ENCODE results near the gene GPR132. TPM values are rescaled to one million over a fixed set of nuclear protein-coding genes. Genes with fewer than 3 reads are reported as not detected.

Gene GPR132
- total RNA-seq, 3 donors from 2014 or later, result 1.3 to 2.9 (median 1.8) TPM

- Histone ChIP-seq H3K4me1 (no peaks in the 10 kb centered on the region), H3K4me3 (no peak overlapping the region), H3K36me3 (no peaks in the 10 kb centered on the region), H3K27me3 (peaks cover 0 to 54% of the 10 kb centered on the region in 2 donors), H3K27ac (no peak overlapping the region), H3K9me3 (no peaks in the 10 kb centered on the region)
- intact Hi-C loops (cut with DNase I; ENCODE audit: low total_unique reads), result no loop called here
- TF ChIP-seq, protein P1, sequence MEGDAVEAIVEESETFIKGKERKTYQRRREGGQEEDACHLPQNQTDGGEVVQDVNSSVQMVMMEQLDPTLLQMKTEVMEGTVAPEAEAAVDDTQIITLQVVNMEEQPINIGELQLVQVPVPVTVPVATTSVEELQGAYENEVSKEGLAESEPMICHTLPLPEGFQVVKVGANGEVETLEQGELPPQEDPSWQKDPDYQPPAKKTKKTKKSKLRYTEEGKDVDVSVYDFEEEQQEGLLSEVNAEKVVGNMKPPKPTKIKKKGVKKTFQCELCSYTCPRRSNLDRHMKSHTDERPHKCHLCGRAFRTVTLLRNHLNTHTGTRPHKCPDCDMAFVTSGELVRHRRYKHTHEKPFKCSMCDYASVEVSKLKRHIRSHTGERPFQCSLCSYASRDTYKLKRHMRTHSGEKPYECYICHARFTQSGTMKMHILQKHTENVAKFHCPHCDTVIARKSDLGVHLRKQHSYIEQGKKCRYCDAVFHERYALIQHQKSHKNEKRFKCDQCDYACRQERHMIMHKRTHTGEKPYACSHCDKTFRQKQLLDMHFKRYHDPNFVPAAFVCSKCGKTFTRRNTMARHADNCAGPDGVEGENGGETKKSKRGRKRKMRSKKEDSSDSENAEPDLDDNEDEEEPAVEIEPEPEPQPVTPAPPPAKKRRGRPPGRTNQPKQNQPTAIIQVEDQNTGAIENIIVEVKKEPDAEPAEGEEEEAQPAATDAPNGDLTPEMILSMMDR (IDR thresholded peaks at IDR 0.05), result no peak
- no peak for TF ChIP-seq POLR2AphosphoS5 (IDR thresholded peaks at IDR 0.05)
- TF ChIP-seq POLR2A (IDR thresholded peaks at IDR 0.05), result no peak
- DNase-seq (ENCODE audit: low spot score in 2 of 2), result no peak
These were observed 7.2 kb upstream of the GPR132 start for GRCh38 chr14:105072381-105072861.

- no peak for DNase-seq (ENCODE audit: low spot score in 2 of 2)
- Histone ChIP-seq H3K4me1 (no peaks in the 10 kb centered on the region), H3K9me3 (no peaks in the 10 kb centered on the region), H3K27me3 (peaks cover 0 to 57% of the 10 kb centered on the region in 2 donors), H3K4me3 (no peak overlapping the region), H3K27ac (no peak overlapping the region), H3K36me3 (no peaks in the 10 kb centered on the region)
- intact Hi-C loops (cut with DNase I; ENCODE audit: low total_unique reads), result no loop called here
- TF ChIP-seq, protein P1 (IDR thresholded peaks at IDR 0.05), result no peak
- TF ChIP-seq POLR2AphosphoS5 (IDR thresholded peaks at IDR 0.05) (no peak), POLR2A (IDR thresholded peaks at IDR 0.05) (no peak)
These were observed 6.7 kb upstream of the GPR132 start for GRCh38 chr14:105071942-105072341.

DNA sequence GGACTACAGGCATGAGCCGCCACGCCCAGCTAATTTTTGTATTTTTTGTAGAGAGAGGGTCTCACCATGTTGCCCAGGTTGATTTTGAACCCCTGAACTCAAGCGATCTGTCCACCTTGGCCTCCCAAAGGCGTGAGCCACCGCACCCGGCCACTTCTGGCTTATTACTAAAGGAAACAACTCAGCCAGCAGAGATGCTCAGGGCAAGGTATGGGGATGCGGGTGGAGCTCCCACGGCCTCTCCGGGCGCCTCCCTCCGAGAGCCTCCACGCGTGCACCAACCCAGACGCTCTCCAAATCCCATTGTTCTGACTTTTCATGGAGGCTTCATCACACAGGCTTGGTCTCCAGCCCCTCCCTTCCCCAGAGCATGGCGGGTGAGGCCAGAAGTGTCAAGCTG lies 6.1 kb upstream of the GPR132 start:
- intact Hi-C loops (cut with DNase I; ENCODE audit: low total_unique reads), result no loop called here
- TF ChIP-seq POLR2A (IDR thresholded peaks at IDR 0.05), result no peak
- no peaks in the 10 kb centered on the region for H3K36me3 ChIP-seq
- DNase-seq (ENCODE audit: low spot score in 2 of 2), result no peak
- no peaks in the 10 kb centered on the region for H3K9me3 ChIP-seq
- no peak overlapping the region for H3K27ac ChIP-seq
- peaks cover 0 to 57% of the 10 kb centered on the region in 2 donors for H3K27me3 ChIP-seq
- H3K4me1 ChIP-seq, result no peaks in the 10 kb centered on the region
- no peak overlapping the region for H3K4me3 ChIP-seq

GRCh38 chr14:105070760-105071137 lies 5.5 kb upstream of the GPR132 start:
- H3K4me3 ChIP-seq, result no peak overlapping the region
- no peaks in the 10 kb centered on the region for H3K36me3 ChIP-seq
- no peaks in the 10 kb centered on the region for H3K4me1 ChIP-seq
- no peak for TF ChIP-seq POLR2A (IDR thresholded peaks at IDR 0.05)
- intact Hi-C loops (cut with DNase I; ENCODE audit: low total_unique reads), result no loop called here
- DNase-seq (ENCODE audit: low spot score in 2 of 2), result no peak
- H3K27me3 ChIP-seq, result peaks cover 0 to 52% of the 10 kb centered on the region in 2 donors
- H3K9me3 ChIP-seq, result no peaks in the 10 kb centered on the region
- no peak overlapping the region for H3K27ac ChIP-seq

DNA sequence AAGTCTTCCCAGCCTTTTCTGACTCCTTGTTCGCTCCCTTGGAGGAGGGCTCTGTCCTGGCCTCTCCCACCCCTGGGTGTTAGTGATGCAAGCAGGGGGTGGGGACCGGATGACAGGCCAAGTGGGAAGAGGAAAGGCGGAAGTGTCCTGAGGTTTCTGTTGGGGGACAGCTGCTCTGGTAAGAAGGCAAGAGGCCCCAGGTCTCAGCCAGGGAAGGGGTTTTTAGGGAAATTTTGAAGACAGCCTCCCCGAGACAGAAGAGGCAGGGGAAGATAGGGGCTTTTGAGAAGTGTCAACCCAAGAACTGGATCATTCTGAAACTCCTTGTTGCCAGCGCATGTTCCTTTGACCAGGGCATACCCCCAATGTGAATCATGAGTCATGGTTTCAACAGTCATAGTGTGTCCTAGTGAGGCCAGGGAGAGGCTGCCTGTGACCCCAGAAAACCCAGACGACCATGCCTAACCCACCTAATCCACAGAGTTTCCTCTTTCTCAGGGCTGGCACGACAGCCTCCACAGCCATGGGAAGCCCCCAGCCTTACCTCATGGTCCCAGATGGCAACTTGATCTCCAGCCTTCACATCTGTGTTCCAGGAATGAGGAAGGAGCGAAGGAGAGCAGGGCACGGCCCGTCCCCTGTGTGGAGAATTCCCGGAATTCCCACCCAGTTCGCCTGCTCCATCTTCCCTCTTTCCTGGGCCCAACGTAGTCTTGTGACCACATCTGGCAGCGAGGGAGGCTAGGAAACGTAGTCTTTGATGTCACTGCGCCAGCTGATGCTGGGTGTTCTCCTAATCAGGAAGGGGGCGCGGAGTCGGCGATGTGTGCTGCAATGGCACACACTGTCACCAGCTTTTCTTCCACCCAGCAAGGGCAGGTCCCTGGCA lies 4.9 kb upstream of the GPR132 start:
- Histone ChIP-seq H3K4me1 (no peaks in the 10 kb centered on the region), H3K9me3 (no peaks in the 10 kb centered on the region), H3K4me3 (no peak overlapping the region), H3K27me3 (peaks cover 0 to 51% of the 10 kb centered on the region in 2 donors), H3K36me3 (no peaks in the 10 kb centered on the region), H3K27ac (no peak overlapping the region)
- peak in 1 of 2 donors; percentile 49 for DNase-seq (ENCODE audit: low spot score in 2 of 2)
- intact Hi-C loops (cut with DNase I; ENCODE audit: low total_unique reads), result no loop called here
- TF ChIP-seq, protein P1 (IDR thresholded peaks at IDR 0.05), result no peak
- no peak for TF ChIP-seq POLR2AphosphoS5 (IDR thresholded peaks at IDR 0.05)

DNA sequence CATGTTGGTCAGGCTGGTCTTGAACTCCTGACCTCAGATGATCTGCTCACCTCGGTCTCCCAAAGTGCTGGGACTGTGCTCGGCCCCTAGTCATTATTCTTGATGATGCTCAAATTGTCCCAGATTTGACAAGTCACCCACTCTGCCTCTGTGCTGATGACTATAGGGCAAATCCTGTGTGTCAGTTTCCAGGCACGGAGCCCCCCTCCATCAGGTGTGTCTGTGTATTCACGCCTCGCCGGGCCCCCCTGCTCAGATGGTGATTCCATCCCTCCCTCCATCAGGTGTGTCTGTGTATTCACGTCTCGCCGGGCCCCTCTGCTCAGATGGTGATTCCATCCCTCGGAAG lies 4.3 kb upstream of the GPR132 start:
- Histone ChIP-seq H3K27me3 (peaks cover 0 to 49% of the 10 kb centered on the region in 2 donors), H3K4me3 (no peak overlapping the region), H3K9me3 (no peaks in the 10 kb centered on the region), H3K27ac (no peak overlapping the region), H3K36me3 (no peaks in the 10 kb centered on the region), H3K4me1 (no peaks in the 10 kb centered on the region)
- no peak for DNase-seq (ENCODE audit: low spot score in 2 of 2)
- TF ChIP-seq POLR2A (IDR thresholded peaks at IDR 0.05), result no peak
- intact Hi-C loops (cut with DNase I; ENCODE audit: low total_unique reads), result no loop called here

All from breast epithelium (tissue), 4 donors.